GM21723 (cell line): ENCODE results near the gene GPX7.
"Not testable (repeated sequence)": the region's sequence is repeated elsewhere in the genome, so short reads cannot be mapped to it uniquely, and the experiment has no call there.

Experiments used
- ATAC-seq: cut with Tn5 transposase; IDR thresholded peaks from one replicate; pipeline ENCODE4 v1.9.1; 2021; ENCODE audit warnings: mild to moderate bottlenecking, moderate library complexity; ENCODE audit not compliant: unreplicated experiment

Gene GPX7

DNA sequence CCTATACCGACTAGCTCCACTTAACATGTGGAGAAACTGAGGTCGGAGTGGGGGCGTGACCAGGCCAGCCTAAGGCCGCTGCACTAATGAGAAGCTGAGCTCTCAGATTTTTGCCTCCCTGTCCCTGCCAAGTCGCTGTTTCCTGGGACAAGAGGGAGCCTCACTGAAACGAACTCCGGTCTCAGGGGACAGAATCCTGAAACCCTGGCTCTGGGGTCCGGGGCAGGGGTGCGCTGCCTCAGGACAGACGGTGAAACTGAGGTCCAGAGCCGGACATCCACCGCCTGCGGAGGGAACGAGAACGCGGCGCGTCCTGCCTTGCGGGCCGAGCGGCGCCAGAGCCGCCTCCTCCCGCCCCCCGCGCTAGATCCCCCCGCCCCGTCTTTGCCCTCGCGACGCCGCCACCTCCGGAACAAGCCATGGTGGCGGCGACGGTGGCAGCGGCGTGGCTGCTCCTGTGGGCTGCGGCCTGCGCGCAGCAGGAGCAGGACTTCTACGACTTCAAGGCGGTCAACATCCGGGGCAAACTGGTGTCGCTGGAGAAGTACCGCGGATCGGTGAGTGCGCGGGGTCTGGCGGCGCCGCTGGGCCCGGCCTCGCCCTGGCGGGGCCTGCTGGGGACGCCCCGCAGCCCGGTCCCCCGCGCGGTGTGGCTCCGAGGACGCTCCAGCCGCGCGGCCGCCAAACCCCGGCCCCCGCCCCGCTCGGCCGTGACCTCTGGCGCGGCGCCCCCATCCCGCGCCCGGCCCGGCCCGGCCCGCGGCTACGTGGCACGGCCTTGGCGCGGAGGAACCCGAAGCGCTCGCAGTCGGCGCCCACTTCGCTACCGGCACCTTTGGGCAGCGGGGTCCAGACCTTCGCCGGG is at the start of gene GPX7:
Gene GPX7 (plus strand): TSS at position 381 of the 865 bp plus-strand sequence. CDS start 39 bp downstream, at position 420.
- ATAC-seq = no peak

DNA sequence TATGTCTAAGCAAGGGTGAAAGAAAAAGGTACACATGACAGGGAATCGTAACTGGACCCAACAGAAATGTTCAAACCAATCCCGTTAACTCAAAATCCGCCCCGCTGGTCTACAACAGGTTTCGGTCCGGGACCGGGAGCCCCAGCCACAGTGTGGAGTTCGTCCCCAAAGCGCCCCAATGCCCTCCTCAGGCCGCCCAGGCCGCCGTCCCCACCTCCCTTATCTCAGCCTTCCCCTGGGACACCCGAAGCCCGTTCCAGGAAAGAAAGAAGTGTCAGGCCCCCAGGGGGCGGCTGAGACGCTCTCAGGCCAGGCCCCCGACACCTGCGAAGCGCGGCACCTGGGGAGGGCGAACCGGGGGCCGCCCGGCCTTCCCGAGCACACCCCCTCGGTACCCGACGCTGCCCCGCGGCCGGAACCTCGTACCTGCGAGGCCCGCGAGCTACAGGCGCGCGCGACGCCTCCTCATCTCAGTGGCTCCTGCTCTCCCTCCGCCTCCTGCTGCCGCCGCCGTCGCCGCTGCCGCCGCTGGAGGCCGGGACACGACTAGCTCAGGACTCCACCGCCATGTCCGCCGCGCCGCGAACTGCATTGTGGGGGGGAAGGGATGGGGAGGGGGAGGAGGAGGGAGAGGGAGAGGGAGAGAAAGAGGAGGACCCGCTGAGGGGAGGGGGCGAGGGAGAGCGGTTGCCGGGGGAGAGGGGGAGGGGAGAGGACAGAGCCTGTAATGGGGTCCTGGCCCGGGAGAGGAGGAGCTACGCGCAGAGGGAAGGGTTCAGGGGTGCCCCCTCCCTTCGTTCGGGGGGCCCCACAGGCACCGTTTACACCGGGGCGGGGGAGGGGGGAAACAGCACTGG is 49.4 kb upstream of the GPX7 start, which contains the start of gene TUT4:
Gene TUT4 (minus strand): TSS at position 588 of the 857 bp plus-strand sequence. CDS start 26,812 bp downstream, outside the sequence.
- ATAC-seq = peak; percentile 51

DNA sequence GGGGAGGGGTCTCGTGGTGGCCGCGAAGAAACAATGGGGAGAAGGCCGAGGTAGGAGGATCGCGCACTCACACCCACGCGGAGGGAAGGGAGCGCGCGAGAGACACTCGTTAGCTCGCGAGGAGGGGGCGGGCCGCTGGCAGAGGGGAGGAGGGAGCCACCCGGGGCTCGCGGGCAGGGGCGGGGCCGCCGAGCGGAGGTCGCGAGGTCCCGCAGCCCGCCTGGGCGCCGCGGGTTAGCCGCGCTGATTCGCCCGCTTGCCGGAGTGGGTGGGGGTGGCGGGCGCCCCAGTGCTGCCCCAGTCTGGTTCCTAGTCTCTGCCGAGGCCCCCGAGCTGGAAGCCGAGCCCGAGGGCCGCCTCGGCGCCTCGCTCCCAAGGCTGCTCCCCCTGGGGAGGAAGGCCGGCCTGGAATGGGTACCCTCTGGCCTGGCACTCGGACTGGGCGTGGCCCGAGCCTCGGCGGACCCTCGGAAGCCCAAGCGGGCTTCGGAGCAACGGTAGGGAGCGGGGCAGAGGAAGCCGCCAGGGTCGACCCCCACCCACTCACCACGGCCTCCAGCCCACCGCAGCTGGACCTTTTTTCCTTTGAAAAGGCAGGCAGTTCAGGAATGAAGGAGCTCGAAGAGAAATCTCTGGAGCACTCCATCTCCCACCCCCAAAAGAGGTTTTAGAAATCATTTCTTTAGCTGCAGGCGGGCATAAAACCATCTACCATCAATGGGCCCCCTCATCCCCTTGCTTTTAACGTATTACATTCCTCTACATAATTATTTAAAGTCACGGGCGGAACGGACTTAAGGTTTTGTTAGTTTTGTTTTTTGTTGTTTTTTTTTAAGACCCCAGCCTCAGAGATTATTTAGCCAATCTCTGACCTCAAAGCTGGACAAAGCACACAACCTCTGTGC is 48.6 kb upstream of the GPX7 start:
- ATAC-seq = peak; percentile 61

- no peak for ATAC-seq
Observed at GRCh38 chr1:52554267-52554640, 47.9 kb upstream of the GPX7 start.

DNA sequence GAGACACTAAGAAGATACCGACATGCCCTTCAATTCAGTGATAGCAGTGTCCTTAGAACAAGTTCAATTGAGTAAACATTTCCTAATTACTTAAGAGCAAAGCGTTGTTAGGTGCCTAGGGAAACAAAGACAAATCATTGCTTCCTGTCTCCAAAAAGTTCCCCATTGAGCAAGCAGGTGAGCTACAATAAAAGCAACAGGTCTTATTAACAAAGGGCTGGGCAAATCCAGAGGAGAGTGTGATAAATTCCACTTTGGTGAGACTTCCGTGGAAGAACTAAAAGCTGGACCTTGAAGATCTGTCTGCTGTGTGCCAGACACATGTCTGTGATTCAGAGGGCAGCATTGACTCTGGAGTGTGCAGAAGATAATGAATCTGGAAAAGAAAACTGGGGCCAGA is 47.4 kb upstream of the GPX7 start:
- no peak for ATAC-seq

DNA sequence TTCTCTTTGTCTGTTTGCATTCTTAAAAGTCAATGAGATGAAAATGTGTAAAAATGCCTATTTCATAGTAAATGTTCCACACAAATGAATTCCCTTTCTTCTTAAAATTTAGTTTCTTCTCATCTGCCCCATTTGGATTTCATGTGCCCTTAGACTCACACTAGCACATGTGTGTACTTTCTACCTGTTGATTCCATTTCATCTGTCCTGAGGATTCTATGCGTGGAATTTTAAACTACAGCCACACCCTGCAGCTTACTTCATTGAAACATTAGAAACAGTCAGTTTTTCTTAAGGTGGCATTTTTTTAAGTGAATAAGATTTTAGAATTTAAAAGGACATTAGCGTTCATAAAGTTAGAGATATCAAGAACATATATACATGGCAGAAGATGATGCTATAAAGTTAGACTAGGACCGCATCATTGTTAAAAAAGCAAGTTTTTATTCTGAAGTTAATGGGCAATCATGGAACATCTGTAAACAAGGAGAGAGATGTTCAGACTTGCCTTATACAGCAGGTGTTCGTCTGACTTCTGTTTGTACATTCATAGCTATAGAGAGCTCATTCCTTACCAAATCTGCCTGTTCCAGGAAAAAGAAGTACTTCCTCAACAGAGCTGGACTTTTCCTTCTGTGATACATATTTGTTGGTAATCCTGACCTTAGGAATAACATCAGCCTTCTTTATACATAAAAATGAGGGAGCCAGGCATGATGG is 45.4 kb upstream of the GPX7 start:
- ATAC-seq = no peak

GRCh38 chr1:52558941-52559340 is 43.2 kb upstream of the GPX7 start:
- ATAC-seq = no peak

- no peak for ATAC-seq
Observed at GRCh38 chr1:52559875-52560274, 42.3 kb upstream of the GPX7 start.

- ATAC-seq = no peak
Observed at GRCh38 chr1:52562766-52563165, 39.4 kb upstream of the GPX7 start.

DNA sequence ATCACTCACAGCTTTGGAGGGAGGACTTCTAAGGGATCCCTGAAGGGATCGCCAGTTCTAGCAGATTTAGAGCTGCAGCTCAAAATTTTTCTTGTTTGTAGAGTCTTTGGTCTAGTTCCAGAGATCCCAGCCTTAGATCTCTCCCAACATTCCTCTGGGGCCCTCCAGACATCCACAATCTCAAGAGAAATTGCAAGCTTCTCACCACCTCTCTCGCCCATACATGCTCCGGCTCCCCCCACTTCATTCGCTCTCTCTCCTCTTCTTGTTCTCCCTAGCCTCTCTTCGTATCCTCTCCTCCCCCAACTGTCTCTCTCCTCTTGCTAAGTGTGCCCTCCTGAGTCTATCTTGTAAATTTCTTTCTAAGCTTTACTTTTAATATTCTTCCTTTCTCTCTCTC is 34.2 kb upstream of the GPX7 start:
- ATAC-seq = no peak

- ATAC-seq = no peak
Observed at GRCh38 chr1:52569449-52570210, 32.5 kb upstream of the GPX7 start.

DNA sequence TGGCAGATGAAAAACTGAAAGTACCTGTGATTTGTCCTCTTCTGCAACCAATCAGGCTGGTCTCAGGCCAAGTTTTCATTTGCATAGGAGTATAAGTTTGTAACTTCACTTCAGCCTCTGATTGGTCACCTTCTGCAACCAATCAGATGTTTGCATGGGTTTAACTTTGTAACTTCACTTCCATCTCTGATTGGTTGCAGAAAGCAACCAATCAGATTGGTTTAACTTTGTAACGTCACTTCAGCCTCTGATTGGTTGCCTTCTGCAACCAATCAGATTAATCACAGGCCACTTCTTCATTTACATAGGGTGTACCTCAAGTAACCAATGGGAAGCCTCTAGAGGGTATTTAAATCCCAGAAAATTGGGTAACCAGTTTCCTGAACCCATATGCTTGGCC is 30.4 kb upstream of the GPX7 start:
- ATAC-seq = no peak

- no peak for ATAC-seq
Observed at GRCh38 chr1:52572387-52572786, 29.8 kb upstream of the GPX7 start.

- no peak for ATAC-seq
Observed at GRCh38 chr1:52574594-52574993, 27.6 kb upstream of the GPX7 start.

- no peak for ATAC-seq
Observed at GRCh38 chr1:52576074-52576473, 26.1 kb upstream of the GPX7 start.

DNA sequence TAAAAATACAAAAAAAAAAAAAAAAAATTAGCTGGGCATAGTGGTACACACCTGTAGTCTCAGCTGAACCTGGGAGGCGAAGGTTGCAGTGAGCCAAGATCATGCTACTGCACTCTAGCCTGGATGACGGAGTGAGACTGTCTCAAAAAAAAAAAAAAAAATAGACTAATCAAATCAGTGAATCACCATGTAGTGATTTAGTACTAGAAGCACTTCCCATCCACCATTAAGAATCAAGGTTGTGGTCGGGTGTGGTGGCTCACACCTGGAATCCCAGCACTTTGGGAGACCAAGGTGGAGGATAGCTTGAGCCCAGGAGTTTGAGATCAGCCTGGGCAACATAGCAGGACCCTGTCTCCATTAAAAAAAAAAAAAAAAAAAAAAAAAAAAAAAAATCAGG is 24.1 kb upstream of the GPX7 start:
- not testable (repeated sequence) for ATAC-seq

- ATAC-seq = no peak
Observed at GRCh38 chr1:52579415-52579814, 22.8 kb upstream of the GPX7 start.

DNA sequence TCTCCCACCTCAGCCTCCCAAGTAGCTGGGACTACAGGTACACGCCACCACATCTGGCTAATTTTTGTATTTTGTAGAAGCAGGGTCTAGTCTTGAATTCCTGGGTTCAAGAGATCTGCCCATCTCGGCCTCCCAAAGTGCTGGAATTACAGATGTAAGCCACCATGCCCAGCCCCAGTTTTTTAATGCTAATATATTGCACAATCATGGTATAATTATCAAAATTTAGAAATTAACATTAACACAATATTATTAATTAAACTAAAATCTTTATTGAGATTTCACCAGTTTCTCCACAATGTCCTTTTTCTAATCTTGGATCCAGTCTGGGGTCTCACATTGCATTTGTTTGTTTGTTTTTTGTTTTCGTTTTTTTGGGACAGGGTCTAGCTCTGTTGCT is 21.9 kb upstream of the GPX7 start:
- ATAC-seq = no peak

- no peak for ATAC-seq
Observed at GRCh38 chr1:52582116-52582696, 20.0 kb upstream of the GPX7 start.
